NCI-H2196 treated with DMSO at 0.1 percent for 48 hours (cell line): ENCODE results near the gene FSTL3.
"Not testable (repeated sequence)": the region's sequence is repeated elsewhere in the genome, so short reads cannot be mapped to it uniquely, and the experiment has no call there.

Experiments used
- DNase-seq: peaks from one replicate; lab custom pipeline; 2025; ENCODE audit not compliant: unreplicated experiment; lab: John Stamatoyannopoulos, UW

FSTL3 gene

DNA sequence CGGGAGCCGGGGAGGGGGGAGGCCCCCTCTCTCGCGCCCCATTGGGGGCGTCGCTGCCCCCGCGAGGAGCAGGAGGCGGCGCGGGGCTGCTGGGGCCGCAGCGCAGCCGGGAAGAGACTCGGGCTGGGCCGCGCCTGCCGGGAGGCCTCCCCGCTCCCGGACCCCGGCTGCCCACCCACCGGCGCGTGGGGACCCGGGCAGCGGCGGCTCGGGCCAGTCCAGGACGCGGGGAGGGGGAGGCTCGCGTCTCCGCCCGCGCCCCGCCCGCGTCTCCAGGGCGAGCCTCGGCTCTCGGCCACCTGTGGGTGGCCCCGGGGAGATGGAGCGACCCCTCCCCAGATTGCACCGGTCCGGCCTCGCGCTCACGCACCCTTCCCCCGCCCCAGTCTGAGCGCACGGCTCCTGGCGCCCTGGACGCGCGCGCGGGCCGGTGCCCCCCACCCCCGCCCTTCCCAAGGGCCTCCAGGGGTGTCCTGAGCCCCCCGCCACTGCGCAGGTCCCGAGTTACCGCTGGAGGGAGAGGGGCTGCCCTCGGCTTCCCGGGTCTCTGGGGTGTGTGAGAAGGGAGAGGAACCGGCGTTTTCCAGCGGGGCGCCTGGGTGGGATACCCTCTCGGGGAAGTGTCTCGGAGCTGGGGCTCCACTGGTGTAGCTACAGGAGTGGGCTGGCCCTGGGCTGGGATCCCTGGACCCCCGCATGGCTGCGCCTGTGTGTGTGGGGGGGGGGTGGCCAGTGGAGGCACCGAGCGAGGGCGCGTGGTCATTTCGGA, 33.2 kb downstream of the FSTL3 start:
- DNase-seq, result no peak

- DNase-seq, result no peak
Measured at GRCh38 chr19:709965-710571, 33.9 kb downstream of the FSTL3 start.

DNA sequence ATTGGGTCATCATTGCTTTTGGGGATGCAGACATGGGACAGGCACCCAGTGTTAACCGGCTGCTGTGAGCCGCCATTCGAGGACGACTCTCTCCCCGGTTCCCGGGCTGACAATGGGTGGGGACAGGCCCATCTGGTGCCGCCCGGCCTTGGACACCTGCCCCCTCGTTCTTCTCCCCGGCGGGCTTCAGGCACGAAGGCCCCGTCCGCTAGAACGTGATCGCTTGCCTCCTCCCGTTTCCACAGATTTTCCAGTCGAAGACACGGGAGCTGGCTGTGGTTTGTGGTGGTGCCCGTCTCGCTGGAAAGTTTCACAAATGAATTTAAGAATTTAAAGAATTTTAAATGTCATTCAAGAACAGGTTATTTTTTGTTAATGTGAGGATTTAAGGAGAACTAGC, 34.6 kb downstream of the FSTL3 start:
- no peak for DNase-seq

DNA sequence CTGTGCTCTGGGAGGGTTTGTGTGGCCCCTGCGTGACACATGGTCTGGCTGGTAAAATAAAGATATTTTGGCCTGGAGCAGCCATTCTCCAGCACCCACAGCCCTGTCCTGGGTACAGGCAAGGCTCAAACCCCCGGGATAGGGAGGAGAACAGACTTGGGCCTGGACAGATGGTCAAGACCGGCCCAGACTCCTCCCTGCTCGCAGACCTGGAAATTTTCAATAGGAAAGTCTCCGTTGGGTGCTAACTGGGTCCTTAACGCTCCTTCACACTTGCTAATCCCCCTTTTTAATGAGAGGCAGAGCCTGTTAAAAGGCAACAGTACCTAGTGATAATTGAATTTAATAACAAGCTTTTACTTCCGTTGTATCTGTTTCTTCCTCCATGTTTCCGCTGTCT, 35.1 kb downstream of the FSTL3 start:
- no peak for DNase-seq

DNA sequence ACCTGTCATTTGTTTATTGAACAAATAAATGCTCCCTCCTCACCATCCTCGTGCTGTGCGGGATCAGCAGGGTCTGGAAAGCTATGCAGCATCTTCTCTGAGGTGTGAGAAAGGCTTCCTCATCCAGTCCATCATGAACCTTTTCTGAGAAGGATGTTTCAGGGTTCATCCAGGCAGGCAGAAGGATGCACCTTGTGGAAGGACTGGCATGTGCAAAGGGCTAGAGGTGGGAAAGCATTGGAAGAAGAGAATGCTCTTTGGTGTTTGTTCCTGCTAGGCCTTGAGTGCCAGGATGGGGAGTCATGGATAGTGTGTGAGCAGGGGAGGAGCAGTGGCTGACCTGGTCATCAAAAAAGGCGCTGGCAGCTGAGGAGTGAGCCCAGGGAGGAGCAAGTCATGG, 39.2 kb downstream of the FSTL3 start:
- no peak for DNase-seq

DNA sequence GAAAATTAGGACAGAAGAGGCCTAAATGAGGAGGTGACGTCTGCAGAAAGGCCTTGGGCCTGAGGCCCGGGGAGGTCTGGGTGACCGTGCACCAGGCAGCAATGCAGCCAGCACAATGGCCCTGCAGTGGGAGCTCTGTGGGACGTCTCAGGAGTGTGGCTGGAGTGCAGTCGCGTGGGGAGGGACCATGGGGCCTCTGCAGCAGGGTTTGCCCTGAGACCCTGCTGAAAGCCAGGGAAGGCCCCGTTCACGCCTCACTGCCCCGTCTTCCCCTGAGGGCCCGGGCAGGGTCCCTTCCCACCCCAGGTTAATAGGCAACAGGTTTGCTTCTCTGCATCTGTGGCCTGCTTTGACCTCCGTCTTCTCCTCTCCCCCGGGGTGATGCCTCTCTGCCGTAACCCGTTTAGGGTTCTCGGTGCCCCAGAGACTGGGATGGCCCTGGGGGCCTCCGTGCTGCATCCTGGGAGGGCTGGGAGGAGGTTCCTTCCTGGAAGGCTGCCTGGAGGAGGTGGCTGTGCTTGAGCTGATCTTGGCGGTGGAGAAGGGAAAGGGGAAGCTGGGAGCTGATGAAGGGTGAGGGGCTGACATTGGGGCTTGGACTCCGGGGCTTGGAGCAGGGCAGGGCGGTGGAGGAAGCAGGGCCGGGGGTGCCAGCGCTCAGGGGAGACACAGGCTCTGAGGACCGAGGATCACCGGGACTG, 42.2 kb downstream of the FSTL3 start:
- no peak for DNase-seq

- DNase-seq, result no peak
Measured at GRCh38 chr19:718991-719512, 42.9 kb downstream of the FSTL3 start.

DNA sequence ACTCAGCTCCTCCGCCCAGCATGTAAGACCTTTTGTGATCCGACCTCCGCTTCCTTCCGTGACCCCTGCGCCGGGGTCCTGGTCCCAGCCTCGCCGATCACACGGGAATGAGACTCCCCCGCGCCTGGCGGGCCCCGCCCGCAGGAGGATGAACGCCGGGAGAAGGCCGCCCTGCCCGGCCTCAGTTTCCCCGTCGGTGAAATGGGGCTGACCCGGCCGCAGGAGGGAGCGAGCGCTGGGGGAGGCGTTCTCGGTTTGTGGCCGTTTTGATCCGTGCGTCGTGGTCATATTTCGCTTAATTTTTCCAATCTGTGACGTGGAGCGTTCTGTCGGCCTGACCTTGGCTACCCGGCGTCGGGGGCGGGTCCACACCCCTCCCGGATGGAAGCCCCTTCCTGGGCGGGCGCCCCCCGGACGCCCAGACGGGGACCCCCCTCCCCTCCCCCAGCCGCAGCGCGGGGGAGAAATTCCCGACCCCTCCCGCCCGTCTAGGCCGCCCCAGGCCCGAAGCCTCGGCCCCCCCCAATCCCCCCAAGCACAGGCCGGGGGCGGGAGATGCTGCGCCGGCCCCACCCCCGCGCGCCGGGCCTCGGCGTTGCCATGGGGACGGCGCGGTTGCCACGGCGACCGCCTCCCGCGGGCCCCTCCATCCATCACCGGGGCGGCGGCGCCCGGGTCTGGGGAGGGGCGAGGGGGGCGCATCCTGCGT, 43.6 kb downstream of the FSTL3 start:
- DNase-seq, result no peak

DNA sequence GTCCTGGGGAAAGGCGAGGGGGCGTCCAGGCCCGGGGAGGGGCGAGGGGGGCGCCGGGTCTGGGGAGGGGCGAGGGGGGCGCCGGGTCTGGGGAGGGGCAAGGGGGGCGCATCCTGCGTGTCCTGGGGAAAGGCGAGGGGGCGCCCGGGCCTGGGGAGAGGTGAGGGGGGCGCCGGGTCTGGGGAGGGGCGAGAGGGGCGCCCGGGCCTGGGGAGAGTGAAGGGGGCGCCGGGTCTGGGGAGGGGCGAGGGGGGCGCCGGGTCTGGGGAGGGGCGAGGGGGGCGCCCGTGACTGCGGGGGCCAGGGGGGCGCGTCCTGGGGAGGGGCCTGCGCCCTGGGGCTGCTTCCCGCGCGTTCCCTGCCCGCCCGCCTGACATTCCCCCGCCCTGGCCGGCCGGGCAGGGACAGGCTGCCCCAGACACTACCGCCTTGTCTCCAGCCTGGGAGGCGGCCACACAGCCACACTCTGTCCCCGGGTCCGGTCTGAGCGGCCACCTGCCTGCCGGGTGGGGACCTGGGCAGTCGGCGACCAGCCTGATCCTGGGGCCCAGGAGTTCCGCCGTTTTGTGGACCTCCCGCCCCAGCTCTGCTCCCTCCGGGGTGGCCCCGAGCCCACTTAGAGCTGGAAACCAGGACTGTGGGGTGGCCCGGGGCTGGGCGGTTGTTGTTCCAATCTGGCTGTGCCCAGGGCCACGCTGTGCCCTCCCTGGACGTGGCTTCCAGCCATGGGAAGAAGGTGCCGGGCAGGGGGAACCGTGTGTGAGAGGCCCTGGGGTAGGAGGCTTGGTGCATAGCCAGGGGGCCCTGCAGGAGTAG, 44.4 kb downstream of the FSTL3 start:
- DNase-seq, result no peak

- DNase-seq, result no peak
Measured at GRCh38 chr19:722553-723101, 46.4 kb downstream of the FSTL3 start.

GRCh38 chr19:723247-723646, 47.1 kb downstream of the FSTL3 start:
- no peak for DNase-seq

DNA sequence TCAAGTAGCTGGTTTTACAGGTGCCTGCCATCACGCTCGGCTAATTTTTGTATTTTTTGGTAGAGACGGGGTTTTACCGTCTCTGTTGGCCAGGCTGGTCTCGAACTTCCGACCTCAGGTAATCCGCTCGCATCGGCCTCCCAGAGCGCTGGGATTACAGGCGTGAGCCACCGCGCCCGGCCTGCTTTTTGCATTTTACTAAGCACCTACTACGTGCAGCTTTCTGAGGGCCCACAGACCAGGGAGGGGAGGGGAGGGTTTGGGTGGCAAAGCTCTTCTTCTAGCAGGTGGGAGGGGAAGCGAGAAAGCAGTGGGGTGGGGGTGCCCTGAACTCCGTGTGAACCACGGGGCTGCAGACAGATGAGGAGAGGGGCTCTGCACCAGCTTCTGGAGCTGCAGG, 47.5 kb downstream of the FSTL3 start:
- DNase-seq, result no peak

DNA sequence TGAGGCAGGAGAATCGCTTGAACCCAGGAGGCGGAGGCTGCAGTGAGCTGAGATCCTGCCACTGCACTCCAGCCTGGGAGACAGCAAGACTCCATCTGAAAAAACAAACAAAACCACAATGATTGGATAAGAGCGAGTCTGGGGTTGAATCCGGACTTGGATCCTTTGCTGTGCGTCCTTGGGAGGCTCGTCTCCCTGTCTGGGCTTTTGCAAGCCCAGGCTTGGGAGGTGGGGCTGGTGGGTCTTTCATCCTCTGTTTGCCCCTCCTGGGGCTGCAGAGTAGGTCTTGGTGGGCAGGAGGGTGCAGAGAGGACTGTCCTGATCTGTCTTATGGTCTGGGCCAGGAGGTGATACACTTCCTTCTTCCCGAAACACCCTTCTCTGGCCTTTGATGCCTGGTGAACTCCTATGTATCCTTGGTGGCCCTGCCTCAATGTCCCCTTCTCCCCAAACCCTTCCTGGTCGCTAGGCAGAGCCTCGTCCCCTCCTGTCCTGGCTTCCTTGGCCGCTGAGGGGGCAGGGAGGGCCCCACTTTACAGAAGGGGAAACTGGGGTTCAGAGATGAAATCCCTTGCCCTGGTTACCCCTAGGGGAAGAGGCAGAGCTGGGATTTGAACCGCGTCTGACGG, 49.4 kb downstream of the FSTL3 start:
- no peak for DNase-seq

DNA sequence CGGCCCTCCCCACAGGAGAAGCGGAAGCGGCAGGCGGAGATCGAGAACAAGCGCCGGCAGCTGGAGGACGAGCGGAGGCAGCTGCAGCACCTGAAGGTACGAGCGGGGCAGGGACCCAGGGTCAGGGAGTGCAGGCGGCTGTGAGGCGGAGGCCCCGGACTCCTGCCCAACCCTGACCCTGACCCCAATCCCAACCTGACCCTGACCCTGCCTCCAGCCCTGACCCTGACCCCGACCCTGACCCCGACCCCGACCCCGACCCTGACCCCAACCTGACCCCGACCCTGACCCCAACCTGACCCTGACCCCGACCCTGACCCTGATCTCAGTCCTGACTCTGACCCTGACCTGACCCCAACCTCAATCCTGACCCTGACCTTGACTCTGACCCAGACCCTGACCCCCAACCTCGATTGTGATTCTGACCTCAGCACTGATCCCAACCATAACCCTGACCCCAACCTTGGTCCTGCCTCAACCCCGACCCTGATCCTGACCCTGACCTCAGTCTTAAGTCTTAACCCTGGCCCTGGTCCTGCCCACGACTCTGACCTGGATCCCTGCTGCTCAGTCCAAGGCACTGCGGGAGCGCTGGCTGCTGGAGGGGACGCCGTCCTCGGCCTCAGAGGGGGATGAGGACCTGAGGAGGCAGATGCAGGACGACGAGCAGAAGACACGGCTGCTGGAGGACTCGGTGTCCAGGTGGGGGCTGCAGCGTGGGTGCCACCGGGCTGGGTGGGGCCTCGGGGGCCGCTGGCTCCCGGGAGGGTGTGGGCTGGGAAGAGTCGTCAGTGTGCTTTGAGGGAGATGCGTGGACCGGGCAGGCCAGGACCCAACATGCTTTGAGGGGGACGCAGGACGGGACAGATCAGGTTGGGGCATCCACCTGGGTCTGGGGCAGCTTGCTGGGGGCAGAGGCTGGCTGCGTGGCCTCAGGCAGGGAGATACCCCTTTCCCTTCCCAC, 51.1 kb downstream of the FSTL3 start:
- DNase-seq, result no peak

- no peak for DNase-seq
Measured at GRCh38 chr19:728011-728410, 51.8 kb downstream of the FSTL3 start.

DNA sequence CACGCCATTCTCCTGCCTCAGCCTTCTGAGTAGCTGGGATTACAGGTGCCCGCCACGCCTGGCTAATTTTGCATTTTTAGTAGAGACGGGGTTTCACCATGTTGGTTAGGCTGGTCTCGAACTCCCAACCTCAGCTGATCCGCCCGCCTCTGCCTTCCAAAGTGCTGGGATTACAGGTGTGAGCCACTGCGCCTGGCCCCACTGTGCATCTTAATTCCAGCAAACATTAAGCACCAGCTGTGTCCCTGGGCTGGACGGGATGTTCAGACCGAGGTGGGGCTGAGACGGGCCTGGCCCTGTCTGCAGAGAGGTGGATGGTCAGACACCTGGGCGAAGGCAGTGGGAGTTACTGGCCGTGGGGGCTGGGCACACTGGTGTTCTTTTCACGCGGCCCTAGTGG, 53.4 kb downstream of the FSTL3 start:
- not testable (repeated sequence) for DNase-seq

GRCh38 chr19:729965-730668, 53.9 kb downstream of the FSTL3 start:
- no peak for DNase-seq

DNA sequence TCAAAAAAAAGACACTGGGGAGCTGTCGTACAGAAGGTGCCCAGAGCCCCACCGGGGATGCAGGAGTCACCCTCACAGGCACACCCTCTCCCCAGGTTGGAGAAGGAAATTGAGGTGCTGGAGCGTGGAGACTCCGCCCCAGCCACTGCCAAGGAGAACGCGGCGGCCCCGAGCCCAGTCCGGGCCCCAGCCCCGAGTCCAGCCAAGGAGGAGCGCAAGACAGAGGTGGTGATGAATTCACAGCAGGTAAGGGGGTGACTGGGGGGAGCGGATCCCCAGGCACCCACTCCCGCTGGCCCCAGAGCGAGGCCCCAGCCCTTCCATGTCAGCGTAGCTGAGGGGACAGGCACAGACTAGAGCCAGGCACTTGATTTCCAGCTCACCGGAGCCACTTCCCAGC, 54.8 kb downstream of the FSTL3 start:
- no peak for DNase-seq
